COLO829 (cell line): Measurements from ENCODE around the gene TXNL1.

ENCODE experiments used
- DNase-seq: peaks from one replicate; pipeline ENCODE4 v3.0.0; 2012; ENCODE audit warnings: low spot score

TXNL1 gene

DNA sequence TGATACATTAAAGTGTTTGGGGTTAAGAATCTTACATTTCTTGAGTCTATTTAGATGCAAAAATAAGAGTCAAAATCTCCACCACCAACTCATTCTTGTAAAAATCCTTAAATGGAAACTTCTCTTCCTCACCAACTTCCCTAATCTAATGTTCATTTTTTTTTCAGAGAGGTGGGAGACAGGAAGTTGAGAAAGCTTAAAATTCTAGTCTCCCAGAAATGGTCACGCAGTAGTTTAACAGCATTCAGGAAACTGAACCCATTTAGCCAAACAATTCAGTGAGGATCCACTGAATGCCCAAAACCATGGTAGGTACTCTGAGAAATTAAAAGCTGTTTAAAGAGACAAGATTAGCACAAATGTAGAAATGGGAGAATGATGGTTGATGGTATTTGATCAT is 69.0 kb downstream of the TXNL1 start:
- no peak for DNase-seq

DNA sequence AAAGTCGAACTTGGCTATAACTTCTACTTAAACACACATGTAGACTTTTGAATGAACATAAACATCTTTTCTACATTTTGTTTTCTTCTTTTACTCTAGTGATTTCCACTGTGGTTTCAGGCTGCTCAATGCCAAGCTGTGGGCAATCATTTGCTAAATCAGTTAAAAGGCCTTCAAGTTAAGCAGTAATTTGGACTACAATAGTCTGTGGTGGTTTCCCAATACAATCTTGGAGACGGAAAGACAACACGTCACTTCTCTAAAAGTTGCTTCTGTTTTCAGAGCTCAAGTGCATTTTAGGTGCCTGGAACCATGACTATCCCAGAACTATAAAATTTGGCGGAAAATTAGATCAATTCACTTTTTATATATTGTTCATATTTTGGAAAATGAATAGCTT is 69.4 kb downstream of the TXNL1 start:
- no peak for DNase-seq

DNA sequence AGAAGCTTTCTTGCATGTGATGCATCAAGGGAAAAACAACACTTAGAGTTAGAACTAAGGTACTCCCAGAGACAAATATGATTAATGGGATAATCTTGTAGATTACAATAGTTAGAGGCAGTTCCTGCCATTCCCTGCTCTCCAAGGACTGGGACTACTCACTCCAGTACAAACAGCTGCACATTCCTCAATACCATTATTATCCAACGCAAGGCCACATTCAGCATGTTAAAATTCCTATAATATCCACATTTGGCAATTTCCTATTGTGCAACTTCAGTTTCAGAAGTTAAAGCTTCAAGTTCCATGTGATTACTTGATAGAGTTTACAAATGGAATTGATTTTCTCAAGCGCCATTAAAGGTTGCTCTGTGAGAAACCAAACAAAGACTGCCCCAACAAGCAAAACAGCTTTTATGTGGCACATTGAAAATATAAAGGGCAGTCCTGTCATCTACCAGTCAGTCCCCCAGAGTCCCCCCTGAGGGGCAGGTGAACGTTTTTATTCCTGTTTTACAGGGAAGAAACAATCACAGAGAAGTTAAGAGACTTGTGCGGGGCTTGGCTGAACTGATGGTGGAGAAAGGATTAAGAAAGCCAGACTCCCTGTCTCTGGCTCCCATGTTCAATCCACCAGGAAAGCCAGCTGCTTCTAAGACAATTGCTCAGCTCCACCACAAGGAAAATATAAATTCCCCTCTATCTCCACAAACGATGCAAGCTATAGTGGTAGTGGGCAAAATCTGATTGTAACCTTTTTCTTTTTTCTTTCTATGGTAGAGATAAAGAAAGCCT is 72.6 kb downstream of the TXNL1 start:
- DNase-seq, result no peak

DNA sequence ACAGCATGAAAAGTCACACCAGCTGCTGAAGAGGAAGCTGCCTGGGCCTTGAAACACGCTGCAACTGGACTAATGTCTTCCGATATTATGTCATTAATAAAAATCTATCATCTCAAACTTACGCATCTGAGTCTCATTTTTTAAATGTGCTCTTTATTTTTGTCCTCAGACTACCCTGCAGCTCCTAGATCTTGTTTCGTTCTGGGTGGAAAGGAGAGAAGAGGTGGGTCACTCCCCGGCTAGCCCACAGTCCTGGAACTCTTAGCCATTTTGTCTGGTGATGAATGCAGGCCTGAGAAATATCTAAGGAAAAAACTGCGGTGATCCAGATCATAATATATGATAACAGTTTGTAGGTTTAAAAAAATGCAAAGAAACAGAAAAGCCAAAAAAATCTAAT is 73.3 kb downstream of the TXNL1 start:
- no peak for DNase-seq

DNA sequence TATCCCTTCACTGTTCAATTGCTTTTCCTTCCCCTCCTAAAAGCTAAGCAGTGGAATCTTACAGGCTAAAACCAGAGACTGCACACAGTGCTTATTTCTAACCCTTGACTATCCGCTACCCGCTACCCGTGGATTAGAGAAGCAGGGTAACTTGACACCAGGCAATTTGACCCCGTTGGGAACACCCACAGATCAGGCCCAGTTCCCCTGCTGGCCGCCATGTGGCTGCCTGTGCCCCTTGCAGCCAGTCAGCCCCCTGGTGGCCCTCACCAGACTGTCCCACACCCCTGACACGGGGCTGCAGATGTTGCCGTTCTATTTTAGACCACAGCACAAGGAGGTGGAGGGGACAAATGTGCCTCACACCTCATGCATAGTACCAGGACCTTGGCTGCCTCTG is 74.8 kb downstream of the TXNL1 start:
- DNase-seq, result no peak

DNA sequence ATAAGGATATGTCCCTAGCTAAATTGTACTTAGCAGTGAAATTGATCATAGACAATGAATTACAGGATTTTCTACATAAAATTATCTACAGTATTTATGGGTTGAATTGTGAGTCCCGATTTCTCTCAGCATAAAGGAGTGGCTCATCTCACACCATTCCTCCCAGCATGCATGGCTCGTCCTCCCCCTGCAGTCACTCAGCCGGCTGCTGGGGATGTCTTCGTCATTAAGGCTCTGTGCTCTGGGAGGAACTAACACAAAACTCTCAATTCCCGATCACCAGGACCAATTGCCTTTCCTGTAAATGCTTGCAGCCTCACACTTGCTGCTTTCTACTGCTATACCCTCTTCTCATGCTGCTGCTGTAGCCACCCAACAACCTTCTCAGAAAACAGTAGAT is 75.9 kb downstream of the TXNL1 start:
- DNase-seq, result no peak

DNA sequence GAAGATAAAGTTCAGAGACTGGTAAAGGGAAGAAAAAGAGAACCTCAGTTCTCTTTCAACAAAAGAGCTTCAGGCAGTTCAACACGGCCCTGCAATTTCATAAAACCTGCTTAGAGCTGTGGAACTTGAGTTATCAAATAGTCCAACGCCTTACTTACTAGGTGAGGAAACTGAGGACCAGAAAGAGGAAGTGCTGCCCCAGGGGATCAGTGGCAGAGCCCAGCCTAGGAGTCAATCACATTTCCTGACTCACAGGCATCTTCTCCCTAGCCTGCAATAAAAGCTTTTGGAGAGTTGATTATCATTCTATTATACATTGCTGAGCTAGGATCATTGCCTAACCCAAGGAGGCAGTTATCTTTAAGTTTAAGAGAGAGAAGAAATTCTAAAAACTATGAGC is 77.4 kb downstream of the TXNL1 start:
- no peak for DNase-seq

DNA sequence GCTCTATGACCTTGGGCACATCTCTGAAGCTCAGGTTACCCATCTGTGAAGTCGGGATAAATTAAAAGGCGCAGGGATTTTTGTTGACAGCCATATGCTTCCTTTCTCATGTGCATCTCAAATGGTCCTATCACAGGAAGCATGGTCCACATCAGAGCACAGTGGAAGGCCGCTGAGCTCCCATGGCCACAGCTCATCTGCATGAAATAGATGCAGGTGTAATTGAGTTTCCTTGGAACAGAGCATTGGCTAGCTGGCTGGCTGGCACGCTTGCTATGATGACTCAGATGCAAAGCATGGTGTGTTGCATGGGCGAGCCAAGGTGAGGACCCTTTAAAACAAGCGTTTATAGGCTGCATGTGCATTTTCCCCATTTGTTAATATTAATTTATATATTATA is 79.3 kb downstream of the TXNL1 start:
- no peak for DNase-seq

DNA sequence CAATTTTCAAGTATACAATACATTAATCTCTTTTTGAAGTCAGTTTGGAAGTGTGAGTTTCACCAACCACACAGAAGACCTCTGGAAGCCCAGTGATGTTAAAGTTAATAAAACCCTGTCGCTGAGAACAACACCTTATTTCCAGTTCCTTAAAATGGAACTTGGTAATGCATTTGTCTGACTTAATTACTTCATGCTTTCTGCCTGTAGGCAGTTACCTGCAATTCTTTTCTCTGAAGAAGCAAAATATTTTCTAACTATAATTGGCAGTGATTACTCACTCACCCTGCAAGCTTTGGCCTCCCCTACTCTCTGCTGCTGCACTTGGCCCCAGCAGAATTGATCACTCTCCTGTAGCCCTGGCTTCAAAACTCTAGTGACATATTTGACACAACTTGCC is 81.5 kb downstream of the TXNL1 start:
- no peak for DNase-seq

DNA sequence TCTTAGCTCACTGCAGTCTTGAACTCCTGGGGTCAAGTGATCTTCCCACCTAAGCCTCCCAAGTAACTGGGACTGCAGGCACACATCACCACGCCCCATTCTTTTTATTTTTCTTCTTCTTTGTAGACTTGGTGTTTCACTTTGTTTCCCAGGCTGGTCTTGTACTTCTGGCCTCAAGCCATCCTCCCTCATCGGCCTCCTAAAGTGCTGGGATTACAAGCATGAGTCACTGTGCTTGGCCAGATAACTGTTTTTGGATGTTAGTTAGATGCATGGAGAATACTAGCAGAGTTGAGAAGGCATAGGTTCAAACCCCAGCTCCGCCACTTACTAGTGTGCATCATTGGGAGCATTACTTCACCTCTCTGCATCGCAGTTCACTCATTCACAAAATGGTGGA is 88.3 kb downstream of the TXNL1 start:
- no peak for DNase-seq
